HCT116 (cell line): ENCODE data around the gene KCNB1. TPM values are rescaled to one million over a fixed set of nuclear protein-coding genes. Genes with fewer than 3 reads are reported as not detected.

Experiments used
- ATAC-seq: fragments of 200-7000 bp; cut with Tn5 transposase; 2 replicates; pipeline ENCODE4 v1.9.1; 2020; ENCODE audit warnings: mild to moderate bottlenecking, moderate library complexity
- BruUV-seq: library from RNA; stranded (reverse); fragments of 400-500 nt; replicated peaks from 2 replicates; lab custom pipeline; 2021; lab: Mats Ljungman, UMichigan
- CTCF ChIA-PET: fragments of 300-600 bp; sonication (Branson Sonifier 250); formaldehyde crosslinking; loops from one replicate; lab custom pipeline; 2021; ENCODE audit warnings: antibody characterized with exemption; lab: Charles Lee
- POLR2A ChIA-PET: fragments of 300-600, 350-600 bp; sonication (Branson Sonifier 250); formaldehyde crosslinking; loops from one replicate; lab custom pipeline; 2021; ENCODE audit warnings: antibody characterized with exemption; lab: Charles Lee
- RAD21 ChIA-PET, 2 experiments: fragments of 300-600 bp; sonication (Branson Sonifier 250); formaldehyde crosslinking; loops; one replicate each; lab custom pipeline; 2023; ENCODE audit warnings: low total read pairs in 2 of 2; ENCODE audit not compliant: uncharacterized antibody in 2 of 2, unreplicated experiment in 2 of 2, low non-redundant PET in 1 of 2; lab: Charles Lee
- DNase-seq: peaks from one replicate; pipeline ENCODE4 v3.0.0-alpha.2; 2010; ENCODE audit warnings: low read depth, low spot score
- H2AFZ ChIP-seq: fragments of 200-600 bp; shearing (Covaris generic), sonication (generic); 2 replicates; pipeline ENCODE4 v1.6.1; 2017; ENCODE audit warnings: low read depth, mixed run types, mixed read lengths, antibody characterized with exemption, low read length; ENCODE audit not compliant: poor library complexity, severe bottlenecking
- H3K27ac ChIP-seq: 2 replicates; pipeline ENCODE4 v1.5.1; 2012; ENCODE audit warnings: low read depth, low read length
- H3K27me3 ChIP-seq: fragments of 200-600 bp; sonication (generic); 2 replicates; pipeline ENCODE4 v1.6.1; 2016; ENCODE audit warnings: mixed run types, low read length, mixed read lengths; ENCODE audit not compliant: insufficient read depth
- H3K36me3 ChIP-seq, 2 experiments: fragments of 200-500 bp in 1 of 2; fragments of 200-600 bp in 1 of 2; sonication (Bioruptor generic) in 1 of 2; sonication (generic) in 1 of 2; 2 replicates each; pipeline versions ENCODE4 v1.5.1 to v1.6.1; 2014 to 2016; ENCODE audit warnings: low read length in 2 of 2, inconsistent platforms in 1 of 2, mixed read lengths in 1 of 2, mixed run types in 1 of 2; ENCODE audit not compliant: insufficient read depth in 2 of 2, control insufficient read depth in 1 of 2
- H3K4me1 ChIP-seq, 2 experiments: fragments of 200-600 bp in 1 of 2; sonication (generic) in 1 of 2; 2 replicates each; pipeline versions ENCODE4 v1.5.1 to v1.6.1; 2012 to 2017; ENCODE audit warnings: low read length in 2 of 2, inconsistent platforms in 1 of 2, mild to moderate bottlenecking in 1 of 2, mixed read lengths in 1 of 2, mixed run types in 1 of 2, moderate library complexity in 1 of 2; ENCODE audit not compliant: insufficient read depth in 2 of 2, control insufficient read depth in 1 of 2
- H3K4me2 ChIP-seq: fragments of 200-600 bp; sonication (generic); 2 replicates; pipeline ENCODE4 v1.6.1; 2017; ENCODE audit warnings: mixed run types, low read length, mixed read lengths
- H3K4me3 ChIP-seq, 2 experiments: fragments of 200-600 bp in 1 of 2; sonication (generic) in 1 of 2; replicated peaks in 1 of 2; 2 replicates each; pipeline ENCODE4 v1.5.1; 2011 to 2016; ENCODE audit warnings: low read length in 2 of 2, control low read depth in 1 of 2, low read depth in 1 of 2, mild to moderate bottlenecking in 1 of 2, mixed read lengths in 1 of 2, mixed run types in 1 of 2
- H3K79me2 ChIP-seq: fragments of 200-600 bp; sonication (generic); 2 replicates; pipeline ENCODE4 v1.6.1; 2017; ENCODE audit warnings: mild to moderate bottlenecking, mixed run types, low read length, moderate library complexity, mixed read lengths; ENCODE audit not compliant: insufficient read depth
- H3K9ac ChIP-seq: fragments of 200-600 bp; sonication (generic); 2 replicates; pipeline ENCODE4 v1.6.1; 2016; ENCODE audit warnings: low read length, mixed read lengths
- H3K9me2 ChIP-seq: fragments of 200-600 bp; sonication (generic), shearing (Covaris generic); 2 replicates; pipeline ENCODE4 v1.6.1; 2017; ENCODE audit warnings: mixed run types, mild to moderate bottlenecking, moderate library complexity; ENCODE audit not compliant: insufficient read depth
- H3K9me3 ChIP-seq, 2 experiments: fragments of 200-500 bp in 1 of 2; fragments of 200-600 bp in 1 of 2; sonication (Bioruptor generic) in 1 of 2; sonication (generic) in 1 of 2; 2 replicates each; pipeline ENCODE4 v1.6.1; 2014 to 2017; ENCODE audit warnings: low read length in 2 of 2, mixed read lengths in 2 of 2, inconsistent platforms in 1 of 2, low read depth in 1 of 2, mild to moderate bottlenecking in 1 of 2, mixed run types in 1 of 2, moderate library complexity in 1 of 2; ENCODE audit not compliant: control insufficient read depth in 1 of 2, insufficient read depth in 1 of 2
- H4K20me1 ChIP-seq: fragments of 200-600 bp; sonication (generic), shearing (Covaris generic); 2 replicates; pipeline ENCODE4 v1.6.1; 2017; ENCODE audit warnings: mixed run types, mild to moderate bottlenecking, moderate library complexity; ENCODE audit not compliant: insufficient read depth
- CBX3 ChIP-seq: IDR thresholded peaks from 2 replicates; pipeline ENCODE4 v1.6.1; 2012; ENCODE audit warnings: low read depth
- EZH2 ChIP-seq: fragments of 200-600 bp; sonication (generic); IDR thresholded peaks from 2 replicates; pipeline ENCODE4 v1.6.1; 2017; ENCODE audit warnings: antibody characterized with exemption, mixed run types
- EZH2phosphoT487 ChIP-seq: fragments of 200-600 bp; IDR thresholded peaks from 2 replicates; pipeline ENCODE4 v1.6.1; 2018; ENCODE audit warnings: antibody characterized with exemption, borderline replicate concordance
- FOSL1 ChIP-seq: IDR thresholded peaks from 2 replicates; pipeline ENCODE4 v1.6.1; 2012; ENCODE audit warnings: low read depth
- JUND ChIP-seq: IDR thresholded peaks from 2 replicates; pipeline ENCODE4 v1.6.1; 2012
- POLR2A ChIP-seq: IDR thresholded peaks from 2 replicates; pipeline ENCODE4 v1.7.0; 2011; ENCODE audit warnings: borderline replicate concordance; ENCODE audit not compliant: insufficient read depth, insufficient read length; ENCODE audit errors: extremely low read depth
- SIN3A ChIP-seq: IDR thresholded peaks from 2 replicates; pipeline ENCODE4 v1.6.1; 2012; ENCODE audit warnings: low read depth
- YY1 ChIP-seq: IDR thresholded peaks from 2 replicates; pipeline ENCODE4 v1.6.1; 2011; ENCODE audit warnings: low read length, low read depth, moderate library complexity, mild to moderate bottlenecking; ENCODE audit not compliant: insufficient replicate concordance; ENCODE audit errors: extremely low read depth
- ZNF274 ChIP-seq: fragments of 200-500 bp; sonication (Bioruptor generic); IDR thresholded peaks from 2 replicates; pipeline ENCODE4 v1.6.1; 2014; ENCODE audit warnings: mild to moderate bottlenecking, low read depth, low read length, inconsistent platforms
- intact Hi-C: fragments of 100-400 bp; cut with micrococcal nuclease; formaldehyde crosslinking; loops from 2 replicates; pipeline ENCODE4 v1.10.0; 2022
- total RNA-seq: library from RNA; stranded (reverse); gene quantifications from one replicate; pipeline ENCODE4 v1.2.1, GENCODE V29; 2021; ENCODE audit not compliant: unreplicated experiment

Gene KCNB1
- total RNA-seq, 1 experiment from 2014 or later: 0.79 TPM

DNA sequence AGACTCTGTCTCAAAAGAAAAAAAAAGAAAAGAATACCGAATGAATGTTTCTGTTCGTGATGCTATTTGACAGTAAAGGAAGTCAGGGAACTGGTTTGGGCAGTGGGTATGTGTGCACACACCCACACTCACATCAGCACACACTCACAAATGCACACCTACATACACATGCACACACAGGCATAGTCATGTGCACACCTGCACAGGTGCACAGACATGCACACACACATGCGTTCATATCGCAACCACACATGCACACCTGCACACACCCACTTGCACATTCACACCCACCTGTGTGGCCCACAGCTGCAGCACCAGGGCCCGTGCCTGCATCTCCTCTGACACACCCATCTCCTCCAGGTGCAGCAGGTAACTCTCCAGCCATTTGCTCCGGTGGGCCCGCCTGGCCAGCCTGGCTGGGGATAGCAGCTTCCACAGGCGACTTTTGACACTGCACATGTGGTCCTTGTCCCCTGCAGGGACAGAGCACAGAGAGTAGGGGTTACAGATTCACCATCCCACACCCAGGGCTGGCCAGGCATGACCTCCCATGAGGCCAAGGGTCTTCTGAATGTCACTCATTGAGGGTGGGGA is 41.4 kb upstream of the KCNB1 start:
- H4K20me1 ChIP-seq: no peaks in the 10 kb centered on the region
- ATAC-seq: no peak
- ChIA-PET CTCF (no interaction called here), POLR2A (no interaction called here), RAD21 (no interaction called here)
- no peaks in the 10 kb centered on the region for H3K36me3 ChIP-seq
- no peak overlapping the region for H2AFZ ChIP-seq
- BruUV-seq: no TSS peak
- H3K4me3 ChIP-seq: no peak overlapping the region
- no peaks in the 10 kb centered on the region for H3K79me2 ChIP-seq
- H3K9me2 ChIP-seq: no peaks in the 10 kb centered on the region
- H3K9ac ChIP-seq: no peak overlapping the region
- TF ChIP-seq SIN3A (no peak), JUND (no peak), YY1 (no peak)
- no peak overlapping the region for H3K27ac ChIP-seq
- H3K9me3 ChIP-seq: no peaks in the 10 kb centered on the region
- intact Hi-C loops: no loop called here
- no peaks in the 10 kb centered on the region for H3K4me1 ChIP-seq
- DNase-seq: no peak
- H3K27me3 ChIP-seq: no peaks in the 10 kb centered on the region
- no peak overlapping the region for H3K4me2 ChIP-seq

DNA sequence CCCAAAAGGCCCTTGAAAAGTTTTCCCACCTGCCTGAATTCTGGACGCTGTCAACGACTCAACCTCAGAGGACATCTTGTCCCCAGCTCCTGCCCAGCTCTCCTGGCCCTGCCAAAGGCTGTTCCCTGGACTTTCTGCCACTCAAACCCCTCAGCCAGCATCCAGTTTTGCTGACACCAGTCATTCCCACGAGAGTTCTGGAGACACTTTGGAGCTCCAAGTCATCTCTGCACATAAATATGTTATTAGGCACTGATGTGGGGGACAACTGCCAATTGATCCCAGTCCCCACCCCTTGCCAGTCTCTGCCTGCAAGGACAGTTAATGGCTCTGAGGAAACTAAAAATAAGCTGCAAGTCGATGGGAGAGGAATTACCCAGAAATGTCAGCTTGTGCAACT is 38.9 kb upstream of the KCNB1 start:
- ChIA-PET RAD21 (no interaction called here), POLR2A (no interaction called here), CTCF (no interaction called here)
- Histone ChIP-seq H2AFZ (no peak overlapping the region), H3K27me3 (no peaks in the 10 kb centered on the region), H4K20me1 (no peaks in the 10 kb centered on the region), H3K4me2 (no peak overlapping the region), H3K36me3 (no peaks in the 10 kb centered on the region), H3K9ac (no peak overlapping the region), H3K79me2 (no peaks in the 10 kb centered on the region), H3K4me3 (no peak overlapping the region), H3K9me2 (no peaks in the 10 kb centered on the region), H3K27ac (no peak overlapping the region), H3K4me1 (peaks cover 3 to 12% of the 10 kb centered on the region in 2 experiments; a peak in 3 of 4 replicates), H3K9me3 (no peaks in the 10 kb centered on the region)
- TF ChIP-seq POLR2A (no peak), ZNF274 (no peak), CBX3 (no peak), EZH2phosphoT487 (no peak), EZH2 (no peak), FOSL1 (no peak)
- DNase-seq (no peak), ATAC-seq (no peak)
- BruUV-seq: no TSS peak
- intact Hi-C loops: no loop called here
